Measurements from ENCODE around the gene HTRA2.

Gene HTRA2

DNA sequence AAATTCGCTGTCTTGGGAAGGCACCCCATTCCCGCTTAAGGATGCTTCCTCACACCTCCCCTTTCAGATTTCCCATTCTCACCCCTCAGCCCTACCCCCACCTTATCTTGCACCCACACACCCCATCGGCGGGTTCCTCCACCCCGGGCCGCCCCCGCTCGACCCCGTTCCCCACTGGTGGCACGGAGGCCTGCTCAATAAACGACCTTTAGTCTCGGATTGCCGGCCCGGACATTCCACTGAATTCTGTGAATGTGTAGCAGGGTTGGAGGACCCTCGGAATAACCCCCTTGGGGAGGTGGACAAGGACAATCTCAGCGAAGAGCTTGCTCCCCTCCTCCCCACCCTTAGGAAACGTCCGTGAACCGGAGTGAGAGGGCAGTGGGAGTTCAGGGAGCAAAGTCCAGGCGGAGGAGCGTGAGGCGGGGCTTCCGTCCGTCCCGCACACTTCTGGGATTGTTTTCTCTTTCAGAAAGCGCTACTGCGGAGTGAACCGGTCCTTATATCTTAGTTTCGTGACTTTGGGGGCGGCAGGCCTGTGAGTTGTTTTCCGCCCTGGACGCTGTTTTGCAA, 27.5 kb upstream of the HTRA2 start:
- DNase-seq (ENCODE audit: low read depth): no peak
- TF ChIP-seq, protein P1, sequence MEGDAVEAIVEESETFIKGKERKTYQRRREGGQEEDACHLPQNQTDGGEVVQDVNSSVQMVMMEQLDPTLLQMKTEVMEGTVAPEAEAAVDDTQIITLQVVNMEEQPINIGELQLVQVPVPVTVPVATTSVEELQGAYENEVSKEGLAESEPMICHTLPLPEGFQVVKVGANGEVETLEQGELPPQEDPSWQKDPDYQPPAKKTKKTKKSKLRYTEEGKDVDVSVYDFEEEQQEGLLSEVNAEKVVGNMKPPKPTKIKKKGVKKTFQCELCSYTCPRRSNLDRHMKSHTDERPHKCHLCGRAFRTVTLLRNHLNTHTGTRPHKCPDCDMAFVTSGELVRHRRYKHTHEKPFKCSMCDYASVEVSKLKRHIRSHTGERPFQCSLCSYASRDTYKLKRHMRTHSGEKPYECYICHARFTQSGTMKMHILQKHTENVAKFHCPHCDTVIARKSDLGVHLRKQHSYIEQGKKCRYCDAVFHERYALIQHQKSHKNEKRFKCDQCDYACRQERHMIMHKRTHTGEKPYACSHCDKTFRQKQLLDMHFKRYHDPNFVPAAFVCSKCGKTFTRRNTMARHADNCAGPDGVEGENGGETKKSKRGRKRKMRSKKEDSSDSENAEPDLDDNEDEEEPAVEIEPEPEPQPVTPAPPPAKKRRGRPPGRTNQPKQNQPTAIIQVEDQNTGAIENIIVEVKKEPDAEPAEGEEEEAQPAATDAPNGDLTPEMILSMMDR (IDR thresholded peaks at IDR 0.05; ENCODE audit: low read depth, low read length, missing control alignments): no peak
- H3K4me3 ChIP-seq (ENCODE audit: low read depth, low read length): peak overlapping the region; percentile 55

DNA sequence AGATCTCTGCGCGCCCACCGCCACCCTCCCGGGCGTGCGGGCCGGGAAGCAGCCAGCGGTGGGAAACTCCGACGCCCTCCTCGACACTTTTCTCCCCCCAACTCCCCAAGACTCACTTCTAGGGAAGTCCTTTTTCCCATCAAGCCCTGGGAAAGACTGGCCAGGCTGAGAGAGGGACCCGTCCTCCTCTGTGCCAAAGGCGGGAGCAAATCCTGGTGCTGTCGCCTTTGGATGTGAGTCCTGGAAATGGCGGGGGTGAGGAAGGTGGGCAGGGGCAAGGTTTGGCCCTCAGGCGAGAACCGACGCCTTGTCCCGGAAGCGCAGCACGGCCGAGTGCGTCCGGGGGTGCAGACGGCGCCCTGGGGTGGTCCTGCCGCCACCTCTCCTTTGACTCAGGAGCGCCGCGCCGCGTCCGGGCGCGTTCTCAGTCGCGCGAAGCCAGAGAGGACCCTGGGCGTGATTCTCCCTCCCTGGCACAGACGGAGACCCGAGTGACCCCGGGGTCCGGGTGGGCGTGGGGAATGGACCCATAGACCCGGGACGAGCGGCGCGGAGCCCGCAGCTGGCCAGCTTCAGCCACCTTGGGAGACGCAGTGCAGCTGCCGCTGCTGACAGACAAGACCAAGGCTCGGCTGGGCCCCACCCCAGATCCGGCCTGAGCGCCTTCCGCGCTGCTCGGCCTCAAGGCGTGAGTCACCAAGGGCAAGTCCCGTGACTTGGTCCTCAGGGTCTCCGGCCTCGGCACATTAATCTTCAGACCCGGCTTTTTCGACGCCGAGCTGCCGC, 26.8 kb upstream of the HTRA2 start:
- TF ChIP-seq, protein P1 (IDR thresholded peaks at IDR 0.05; ENCODE audit: low read depth, low read length, missing control alignments): peak; percentile 43
- peak overlapping the region; percentile 55 for H3K4me3 ChIP-seq (ENCODE audit: low read depth, low read length)
- no peak for DNase-seq (ENCODE audit: low read depth)

DNA sequence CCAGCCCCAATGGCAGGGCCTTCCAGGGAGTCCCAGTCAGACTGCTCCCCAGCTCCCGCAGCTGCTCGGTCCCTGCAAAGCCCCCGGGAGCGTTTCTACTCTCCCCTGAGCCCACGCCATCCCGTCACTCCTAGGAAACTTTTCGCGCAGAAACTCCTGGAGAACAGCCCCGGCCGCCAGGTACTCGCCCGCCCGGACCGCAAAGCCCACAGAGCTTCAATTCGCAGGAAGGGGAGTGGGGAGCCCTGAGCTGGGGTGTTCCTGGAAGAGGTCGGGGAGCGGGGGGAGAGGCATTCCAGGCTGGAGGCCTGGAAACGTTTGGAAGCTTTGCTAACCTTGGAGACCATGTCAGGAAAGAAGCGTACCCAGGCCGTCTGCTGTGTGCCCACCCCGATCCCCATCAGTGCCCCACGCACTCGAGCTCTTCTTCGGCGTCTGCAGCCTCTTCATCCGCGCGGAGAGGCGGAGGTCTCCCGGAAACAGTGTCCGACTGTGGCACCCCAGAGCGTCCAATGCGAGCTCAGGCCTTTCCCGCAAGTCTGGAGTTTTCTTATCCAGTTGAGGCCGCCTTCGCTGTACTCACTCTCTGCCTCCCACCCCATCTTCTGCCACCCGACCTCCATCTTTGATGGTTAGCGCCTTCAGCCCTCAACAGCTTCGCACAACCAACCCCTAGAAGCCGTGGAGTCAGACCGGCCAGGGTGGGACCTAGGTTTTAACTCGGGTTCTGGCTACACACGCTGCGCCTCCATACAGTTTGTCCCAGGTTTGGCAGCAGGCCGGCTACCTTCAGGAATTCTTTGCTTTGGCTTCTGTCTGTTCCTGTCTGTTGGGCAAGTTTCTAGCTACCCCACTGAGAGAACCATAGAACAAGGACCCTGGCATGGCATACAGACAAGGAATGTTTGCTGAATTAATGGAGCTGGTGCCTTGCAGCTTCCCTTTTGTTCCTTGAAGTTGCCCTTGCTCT, 25.9 kb upstream of the HTRA2 start:
- no peak for DNase-seq (ENCODE audit: low read depth)
- TF ChIP-seq, protein P1 (IDR thresholded peaks at IDR 0.05; ENCODE audit: low read depth, low read length, missing control alignments): no peak
- H3K4me3 ChIP-seq (ENCODE audit: low read depth, low read length): peak overlapping the region; percentile 55

DNA sequence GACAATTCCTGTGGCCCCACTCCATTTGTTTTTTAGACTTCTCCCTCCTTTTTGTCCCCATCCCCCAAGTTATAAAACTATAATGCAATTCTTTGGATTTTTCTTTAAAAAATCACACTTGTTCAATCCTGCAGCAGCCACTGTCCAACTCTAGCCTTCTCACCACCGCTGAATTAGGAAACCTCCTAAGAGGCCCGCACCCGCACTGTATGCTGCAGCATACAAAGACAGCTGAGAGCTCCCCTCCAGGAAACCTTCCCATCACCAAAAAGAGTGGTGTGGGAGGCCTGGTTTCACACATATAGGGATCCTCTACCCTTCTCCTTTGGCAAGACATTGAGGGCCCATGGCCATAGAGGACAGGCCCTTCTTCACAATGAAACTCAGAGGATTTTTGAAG, 25.1 kb upstream of the HTRA2 start:
- H3K4me3 ChIP-seq (ENCODE audit: low read depth, low read length): no peak overlapping the region
- no peak for DNase-seq (ENCODE audit: low read depth)
- TF ChIP-seq, protein P1 (IDR thresholded peaks at IDR 0.05; ENCODE audit: low read depth, low read length, missing control alignments): no peak

DNA sequence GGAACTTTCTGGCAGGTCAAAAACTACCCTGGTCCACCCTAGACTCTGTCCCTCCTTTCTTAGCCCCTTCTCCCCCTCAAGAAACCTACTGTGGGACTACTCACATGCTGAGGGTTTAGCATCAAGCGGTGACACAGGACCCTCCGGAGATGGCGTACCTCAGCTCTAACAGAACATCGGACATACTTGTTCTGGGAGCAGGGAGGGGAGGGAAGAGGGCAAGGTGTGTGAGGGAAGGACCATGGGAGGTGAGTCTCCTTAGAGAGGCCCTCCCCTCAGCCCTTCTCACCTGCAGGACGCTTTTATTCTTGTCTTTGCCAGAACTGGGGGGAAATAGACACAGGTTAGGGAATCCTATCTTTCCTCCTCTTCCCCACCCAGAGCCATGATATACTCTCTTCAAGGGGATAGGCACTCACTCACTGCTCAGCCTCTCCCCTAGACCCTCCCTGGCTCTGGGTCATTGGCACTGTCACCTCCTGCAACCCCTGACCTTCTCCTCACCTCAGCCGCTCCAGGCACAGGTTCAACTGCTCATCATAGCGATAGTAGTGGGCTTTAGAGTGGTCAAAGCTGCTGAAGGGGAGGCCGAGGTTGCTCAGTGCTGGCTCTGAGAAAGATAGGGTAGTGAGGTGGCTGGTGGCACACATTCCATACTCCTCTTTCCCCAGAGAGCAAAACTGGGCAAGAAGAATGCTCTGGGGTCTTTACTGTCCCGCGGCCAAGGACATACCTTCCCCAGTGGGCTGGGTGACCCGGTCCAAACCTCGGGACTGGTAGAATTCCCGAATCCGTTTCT, 24.1 kb upstream of the HTRA2 start:
- TF ChIP-seq, protein P1 (IDR thresholded peaks at IDR 0.05; ENCODE audit: low read depth, low read length, missing control alignments): no peak
- no peak for DNase-seq (ENCODE audit: low read depth)
- H3K4me3 ChIP-seq (ENCODE audit: low read depth, low read length): no peak overlapping the region
